ENCODE data around the gene TMEM253. TPM values are rescaled to one million over a fixed set of nuclear protein-coding genes. Genes with fewer than 3 reads are reported as not detected.

TMEM253 gene
- total RNA-seq (2022; extraction: Qiagen RNA extraction; ENCODE audit: low read depth): 0.58 to 1.1 TPM (median 0.85 TPM) in 5 replicates

GRCh38 chr14:21100931-21101330 lies at the start of gene TMEM253:
TSS of gene TMEM253 (plus strand) at chr14:21101066. CDS start at chr14:21101344, 278 bp downstream.

GRCh38 chr14:21057803-21058675 lies 42.8 kb upstream of the TMEM253 start, which contains the start of gene RNASE8:
TSS of gene RNASE8 (plus strand) at chr14:21057822. CDS start at chr14:21057893, 71 bp downstream.

GRCh38 chr14:21070083-21070609 lies 30.7 kb upstream of the TMEM253 start, which contains the start of gene ARHGEF40:
TSS of gene ARHGEF40 (plus strand) at chr14:21070304. CDS start at chr14:21070397, 93 bp downstream.

GRCh38 chr14:21098076-21098891 lies 2.6 kb upstream of the TMEM253 start, which contains the start of gene ZNF219:
TSS of gene ZNF219 (minus strand) at chr14:21098655. CDS start at chr14:21093591, 5,064 bp downstream.

Other genes starting within 250 kb of the TMEM253 start
- not detected in 5 replicates for gene RNASE3, start 209.7 kb upstream of the TMEM253 start, total RNA-seq (2022; extraction: Qiagen RNA extraction; ENCODE audit: low read depth)
- gene RNASE2, start 145.6 kb upstream of the TMEM253 start, total RNA-seq (2022; extraction: Qiagen RNA extraction; ENCODE audit: low read depth): not detected in 5 replicates
- 68.4 to 77.9 TPM (median 74.9 TPM) in 5 replicates for gene METTL17, start 111.1 kb upstream of the TMEM253 start, total RNA-seq (2022; extraction: Qiagen RNA extraction; ENCODE audit: low read depth)
- gene SLC39A2, start 101.8 kb upstream of the TMEM253 start, total RNA-seq (2022; extraction: Qiagen RNA extraction; ENCODE audit: low read depth): 0.09 TPM in 1 of 5 replicates, not detected in the others
- 2.5 to 3.3 TPM (median 2.7 TPM) in 5 replicates for gene NDRG2, start 76.0 kb upstream of the TMEM253 start, total RNA-seq (2022; extraction: Qiagen RNA extraction; ENCODE audit: low read depth)
- not detected in 5 replicates for gene TPPP2, start 70.8 kb upstream of the TMEM253 start, total RNA-seq (2022; extraction: Qiagen RNA extraction; ENCODE audit: low read depth)
- not detected in 5 replicates for gene RNASE13, start 66.3 kb upstream of the TMEM253 start, total RNA-seq (2022; extraction: Qiagen RNA extraction; ENCODE audit: low read depth)
- not detected in 5 replicates for gene RNASE7, start 58.7 kb upstream of the TMEM253 start, total RNA-seq (2022; extraction: Qiagen RNA extraction; ENCODE audit: low read depth)
- not detected in 5 replicates for gene RNASE8, start 43.2 kb upstream of the TMEM253 start, total RNA-seq (2022; extraction: Qiagen RNA extraction; ENCODE audit: low read depth)
- 7.8 to 13.1 TPM (median 9.5 TPM) in 5 replicates for gene ARHGEF40, start 30.8 kb upstream of the TMEM253 start, total RNA-seq (2022; extraction: Qiagen RNA extraction; ENCODE audit: low read depth)
- 19.7 to 30.5 TPM (median 28.9 TPM) in 5 replicates for gene ZNF219, start 2.4 kb upstream of the TMEM253 start, total RNA-seq (2022; extraction: Qiagen RNA extraction; ENCODE audit: low read depth)
- gene OR5AU1, start 55.0 kb downstream of the TMEM253 start, total RNA-seq (2022; extraction: Qiagen RNA extraction; ENCODE audit: low read depth): not detected in 5 replicates
- 791 to 1,079 TPM (median 796 TPM) in 5 replicates for gene HNRNPC, start 168.4 kb downstream of the TMEM253 start, total RNA-seq (2022; extraction: Qiagen RNA extraction; ENCODE audit: low read depth)
- 0.06 to 0.30 TPM (median 0.20 TPM) in 5 replicates for gene RPGRIP1, start 179.0 kb downstream of the TMEM253 start, total RNA-seq (2022; extraction: Qiagen RNA extraction; ENCODE audit: low read depth)